Esophagus mucosa (tissue), 1 donor: ENCODE measurements around the gene RBFOX1. TPM values are rescaled to one million over a fixed set of nuclear protein-coding genes. Genes with fewer than 3 reads are reported as not detected.

Experiments
- ATAC-seq: fragments of 200-7000 bp; cut with Tn5 transposase; one replicate; pipeline ENCODE4 v1.9.1; 2020
- total RNA-seq: library from RNA; stranded (reverse); gene quantifications from one replicate; pipeline ENCODE4 v1.2.4, GENCODE V29; 2023
- donor health status: DM: yes; HTN: yes; CAD: no.

The RBFOX1 gene
- total RNA-seq, 1 donor from 2014 or later = not detected

DNA sequence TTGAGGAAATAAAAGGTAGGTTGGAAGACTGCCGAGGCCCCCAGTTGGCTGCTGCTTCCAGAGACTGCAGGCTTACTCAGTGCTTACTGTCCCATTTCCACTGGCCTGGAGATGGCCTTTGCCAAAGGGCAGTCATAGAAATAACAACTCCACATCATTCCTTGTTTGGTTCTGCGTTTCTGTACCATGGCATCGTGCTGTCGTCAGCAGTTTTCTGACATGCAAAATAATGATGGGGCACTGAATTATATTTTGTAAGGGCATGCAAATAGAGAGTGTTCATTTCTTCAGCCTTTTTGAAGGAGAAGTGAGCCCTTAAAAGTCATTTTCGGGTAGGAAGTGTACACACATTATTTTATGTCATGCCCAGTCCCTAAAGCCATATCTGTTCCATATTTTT, 88.9 kb downstream of the RBFOX1 start:
- ATAC-seq = no peak

DNA sequence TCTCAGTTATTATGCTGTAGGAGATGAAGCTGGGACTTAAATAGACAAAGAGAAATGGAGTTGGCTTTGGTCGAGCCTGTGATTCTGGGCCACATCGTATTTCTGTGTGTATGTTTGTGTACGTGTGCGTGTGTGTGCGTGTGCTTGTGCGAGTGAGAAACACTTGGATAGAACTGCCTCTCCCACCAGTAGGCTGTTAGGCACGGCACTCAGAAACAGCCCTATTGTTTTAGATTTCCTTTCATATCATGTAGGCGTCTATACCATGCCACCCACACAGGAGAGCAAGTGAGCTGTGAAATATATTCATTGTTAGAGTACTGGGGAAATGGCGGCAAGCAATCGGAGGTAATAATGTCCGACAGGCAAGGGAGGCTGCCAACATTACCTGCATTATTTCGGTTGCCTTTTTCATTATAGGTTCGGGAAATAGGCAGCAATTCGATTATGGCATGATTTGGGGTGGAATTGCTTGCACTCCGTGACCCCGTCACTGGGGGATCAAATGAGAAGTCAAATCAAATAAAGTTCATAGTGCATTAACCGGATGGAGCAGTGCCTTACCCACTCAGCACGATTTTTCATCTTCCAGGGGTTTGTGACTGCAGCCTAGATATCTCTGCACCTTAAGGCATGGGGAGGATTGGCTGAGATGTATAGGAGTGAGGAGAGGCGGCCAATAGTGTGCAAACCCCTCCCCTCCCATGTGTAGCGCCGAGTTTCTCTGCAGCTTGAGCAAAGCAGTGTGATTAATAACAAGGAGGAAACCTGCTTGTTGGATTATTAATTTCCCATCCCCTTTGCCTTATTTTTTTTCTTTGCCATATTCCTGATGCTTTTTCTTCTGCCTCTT, 89.6 kb downstream of the RBFOX1 start:
- no peak for ATAC-seq

DNA sequence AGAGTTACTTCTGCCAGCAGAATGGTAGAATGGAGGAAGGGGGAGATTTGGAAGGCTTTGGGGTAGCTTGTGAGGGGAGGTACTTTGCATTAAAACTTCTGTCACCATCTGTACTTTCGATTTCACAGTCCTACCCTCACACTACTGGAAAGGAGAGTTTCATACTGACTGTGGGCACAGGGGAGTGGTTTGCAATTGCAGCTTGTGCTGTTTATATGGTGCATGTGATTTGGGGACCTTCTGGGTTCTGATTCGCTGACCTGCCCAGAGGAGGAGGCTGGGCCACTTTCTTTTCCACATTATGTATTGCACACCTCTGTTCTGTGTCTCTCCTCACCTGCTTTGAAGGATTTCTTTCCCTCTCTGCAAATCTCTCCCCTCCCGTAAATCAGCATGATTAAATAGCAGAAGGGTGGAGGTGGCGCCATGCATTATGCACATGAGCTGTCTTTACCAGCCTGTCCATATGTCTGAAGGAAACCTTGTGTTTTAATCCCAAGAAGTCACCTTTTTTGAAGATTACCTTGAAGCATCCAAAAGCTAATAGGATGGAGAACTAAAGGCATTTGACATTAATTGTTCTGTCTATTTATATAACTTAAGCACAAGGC, 90.9 kb downstream of the RBFOX1 start:
- ATAC-seq = no peak

DNA sequence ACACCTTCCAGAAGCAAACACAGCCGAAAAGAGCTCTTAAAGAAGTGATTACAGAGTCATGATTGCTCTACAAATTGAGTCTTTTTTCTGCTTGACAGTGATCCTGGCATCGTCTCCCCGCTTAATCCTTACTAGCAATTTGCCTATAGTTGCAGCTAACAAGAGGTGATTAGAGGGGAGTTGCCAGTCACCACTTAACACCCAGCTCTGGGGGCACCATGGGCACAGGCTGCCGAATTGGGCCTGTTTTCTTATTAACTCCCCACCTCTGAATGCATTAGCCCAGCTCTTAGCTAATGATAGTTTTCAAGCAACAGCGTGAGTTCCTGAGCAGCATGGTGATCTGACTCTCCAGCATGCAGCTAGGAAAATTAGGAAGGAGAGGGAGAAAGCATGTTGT, 93.5 kb downstream of the RBFOX1 start:
- no peak for ATAC-seq

DNA sequence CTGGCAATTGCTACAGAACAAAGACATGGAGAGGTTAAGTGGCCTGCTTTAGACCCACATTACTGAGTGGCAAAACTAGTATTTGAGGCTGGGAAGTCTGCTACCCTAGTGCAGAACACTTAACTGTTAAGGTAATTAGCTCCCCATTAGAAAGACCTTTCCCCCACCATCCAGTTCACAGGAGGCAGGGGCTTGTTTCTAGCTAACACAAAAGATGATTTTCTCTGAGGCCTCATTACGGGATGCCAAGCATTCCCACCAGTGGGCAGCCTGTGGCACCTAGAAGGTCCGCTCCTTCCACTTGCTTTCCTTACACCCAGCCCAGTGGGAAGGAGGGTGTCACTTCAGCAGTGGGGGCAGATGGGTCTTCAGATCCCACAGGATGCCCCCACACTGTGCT, 99.1 kb downstream of the RBFOX1 start:
- ATAC-seq = no peak

DNA sequence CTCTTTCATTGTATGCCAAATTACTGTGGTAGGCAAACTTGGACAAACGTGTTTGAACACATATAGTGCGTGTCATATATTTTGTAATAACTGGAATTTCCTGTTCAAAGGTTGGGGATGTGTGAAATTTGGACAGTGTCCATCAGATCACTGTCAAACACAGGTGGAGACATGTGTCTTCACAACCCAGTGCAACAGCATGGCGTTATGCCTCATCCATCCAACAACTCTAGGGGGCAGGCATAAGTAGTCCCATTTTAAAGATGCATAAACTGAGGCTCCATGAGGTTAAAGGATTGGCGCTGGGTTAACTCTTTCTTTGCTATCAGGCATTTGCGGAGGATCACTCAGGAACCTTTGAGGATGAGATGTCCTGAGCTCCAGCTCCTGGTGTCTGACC, 103.7 kb downstream of the RBFOX1 start:
- peak; percentile 96 for ATAC-seq

DNA sequence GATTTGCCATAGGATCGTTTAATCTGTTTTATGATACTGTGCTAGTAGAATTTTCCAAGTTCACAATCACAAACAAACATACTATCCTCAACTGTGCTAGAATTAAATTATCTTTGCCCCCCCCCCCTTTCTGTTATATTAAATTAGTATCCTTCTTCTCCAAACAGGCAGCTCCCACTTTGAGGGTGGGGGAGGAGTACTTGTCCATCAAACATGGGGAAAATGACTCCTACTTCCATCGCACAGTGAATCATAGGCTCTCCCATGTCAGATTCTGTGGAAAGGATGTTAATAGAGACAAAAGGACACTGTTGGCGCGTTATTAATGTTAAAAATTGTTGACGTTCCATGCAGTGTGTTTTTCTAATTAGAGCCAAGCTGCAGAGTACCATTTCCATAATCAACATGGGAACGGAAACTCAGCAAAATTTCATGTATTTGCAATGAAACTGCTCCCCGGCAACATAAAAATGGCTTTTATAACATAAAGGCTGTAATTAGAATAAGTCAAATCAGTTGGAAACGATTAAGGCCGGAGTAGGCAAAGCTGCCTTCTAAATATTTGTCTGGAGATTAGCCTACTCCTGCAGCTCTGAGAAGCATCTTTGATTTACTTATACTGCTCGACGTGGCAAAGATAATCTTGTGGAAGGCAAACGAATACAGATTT, 104.6 kb downstream of the RBFOX1 start:
- no peak for ATAC-seq

DNA sequence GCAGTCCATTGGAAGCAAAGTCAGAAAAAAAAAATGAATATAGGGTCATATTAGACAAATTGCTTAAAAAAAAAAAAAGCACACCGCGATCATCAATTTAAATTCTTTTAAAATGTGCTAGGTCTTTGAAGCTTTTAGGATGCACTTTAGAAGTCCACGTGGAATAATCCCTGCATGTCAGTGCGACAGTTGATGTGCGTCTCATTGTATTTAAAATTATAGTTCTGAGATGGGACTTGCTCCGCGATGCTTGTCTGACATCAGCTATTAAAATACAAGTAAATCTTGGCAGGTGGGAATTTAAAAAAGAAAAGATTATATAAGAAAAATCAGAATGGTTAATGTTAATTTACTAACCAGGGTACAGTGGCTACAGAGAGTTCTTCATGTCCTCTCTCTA, 105.2 kb downstream of the RBFOX1 start:
- no peak for ATAC-seq

DNA sequence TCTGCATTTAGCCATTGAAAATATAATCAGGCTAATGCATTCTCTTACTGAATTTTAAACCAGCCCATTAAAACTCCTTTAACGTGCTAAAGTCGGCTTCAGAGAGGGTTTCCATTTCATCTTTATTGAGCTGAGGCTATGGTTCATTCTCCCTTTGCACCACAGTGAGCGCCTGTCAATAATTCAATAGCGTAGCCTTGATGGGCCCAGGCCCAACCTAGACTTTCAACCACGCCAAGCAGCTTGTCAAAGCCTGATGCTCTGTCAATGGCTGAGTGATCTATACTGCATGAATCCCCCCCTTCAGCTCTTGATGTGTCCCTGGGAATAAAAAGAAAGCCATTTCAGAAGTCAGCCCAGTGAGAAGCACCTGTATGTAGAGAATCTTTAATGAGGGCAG, 106.0 kb downstream of the RBFOX1 start:
- no peak for ATAC-seq

DNA sequence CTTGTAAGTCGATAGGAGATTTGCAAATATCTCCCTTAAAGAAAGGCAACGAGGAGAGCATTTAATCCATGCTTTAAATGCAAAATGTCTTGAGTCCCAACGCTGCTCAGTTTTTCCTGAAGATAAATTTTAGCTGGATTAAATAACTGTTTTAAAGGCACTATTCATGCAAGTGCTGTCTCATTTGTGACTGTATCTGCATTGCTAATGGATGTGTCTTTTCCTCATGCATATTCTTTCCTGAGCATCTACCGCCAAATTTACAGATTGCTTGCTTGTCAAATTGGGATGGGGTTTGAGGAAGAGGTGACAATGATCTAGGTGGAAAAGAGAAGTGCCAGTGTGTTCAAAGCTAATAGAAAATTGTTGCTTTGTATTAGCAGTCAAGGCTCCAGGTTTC, 106.9 kb downstream of the RBFOX1 start:
- ATAC-seq = no peak

DNA sequence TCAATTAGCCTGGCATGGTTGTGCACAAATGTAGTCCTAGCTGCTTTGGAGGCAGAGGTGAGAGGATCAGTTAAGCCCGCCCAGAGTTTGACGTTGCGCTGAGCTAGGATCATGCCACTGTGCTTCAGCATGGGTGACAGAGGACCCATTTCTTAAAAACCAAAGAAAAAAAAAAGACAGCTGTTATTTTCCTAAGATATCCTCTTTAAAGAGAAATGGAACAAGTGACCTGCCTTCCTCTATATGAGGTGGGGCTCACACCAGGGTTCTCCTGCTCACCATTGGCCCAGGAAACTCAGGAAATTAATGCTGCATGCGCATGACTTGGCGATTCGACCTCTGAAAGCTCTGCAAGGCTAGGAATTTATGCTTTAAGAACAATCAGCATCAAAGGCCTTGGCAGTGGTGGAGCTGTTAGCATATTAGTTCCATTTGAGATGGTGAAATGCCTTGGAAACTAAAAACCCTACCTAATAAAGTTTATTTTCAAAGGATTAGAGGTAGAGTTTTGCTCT, 108.3 kb downstream of the RBFOX1 start:
- no peak for ATAC-seq

DNA sequence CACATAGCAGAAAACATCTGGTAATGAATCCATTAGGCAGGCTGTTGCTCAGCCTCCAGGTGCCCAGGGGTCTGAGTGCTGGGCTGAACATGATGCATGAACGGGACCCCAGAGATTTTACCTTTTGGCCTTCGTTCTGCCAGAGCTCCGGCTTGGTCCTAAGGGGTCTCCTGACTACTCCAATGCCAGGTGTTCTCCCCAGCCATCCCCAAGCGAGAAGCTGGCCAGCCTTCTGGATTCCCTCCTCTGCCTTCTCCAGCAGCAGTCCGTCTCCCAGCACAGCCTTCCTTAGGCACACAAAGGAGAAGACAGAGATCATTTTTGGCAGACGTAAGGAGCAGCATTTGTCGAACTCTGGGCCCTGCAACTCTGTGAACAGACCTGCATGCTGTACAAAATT, 109.4 kb downstream of the RBFOX1 start:
- no peak for ATAC-seq

DNA sequence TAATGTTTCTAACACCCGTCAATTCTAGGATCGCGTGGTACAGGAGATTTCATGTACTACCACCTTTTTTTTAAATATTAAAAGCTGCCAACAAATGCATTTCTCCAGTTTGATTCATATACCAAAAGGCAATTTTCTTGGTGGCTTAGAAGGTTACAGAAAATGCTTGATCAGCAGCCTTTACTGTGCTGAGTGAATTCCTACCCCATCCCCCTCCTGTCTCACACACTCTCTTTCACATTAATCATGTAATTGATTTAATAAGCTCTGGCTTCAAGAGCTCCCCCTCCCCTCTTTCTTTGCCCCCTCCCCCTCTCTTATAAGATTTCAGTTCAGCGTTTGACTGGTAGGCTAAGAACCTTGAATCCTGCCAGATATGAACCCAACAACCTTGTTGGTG, 110.5 kb downstream of the RBFOX1 start:
- ATAC-seq = no peak

DNA sequence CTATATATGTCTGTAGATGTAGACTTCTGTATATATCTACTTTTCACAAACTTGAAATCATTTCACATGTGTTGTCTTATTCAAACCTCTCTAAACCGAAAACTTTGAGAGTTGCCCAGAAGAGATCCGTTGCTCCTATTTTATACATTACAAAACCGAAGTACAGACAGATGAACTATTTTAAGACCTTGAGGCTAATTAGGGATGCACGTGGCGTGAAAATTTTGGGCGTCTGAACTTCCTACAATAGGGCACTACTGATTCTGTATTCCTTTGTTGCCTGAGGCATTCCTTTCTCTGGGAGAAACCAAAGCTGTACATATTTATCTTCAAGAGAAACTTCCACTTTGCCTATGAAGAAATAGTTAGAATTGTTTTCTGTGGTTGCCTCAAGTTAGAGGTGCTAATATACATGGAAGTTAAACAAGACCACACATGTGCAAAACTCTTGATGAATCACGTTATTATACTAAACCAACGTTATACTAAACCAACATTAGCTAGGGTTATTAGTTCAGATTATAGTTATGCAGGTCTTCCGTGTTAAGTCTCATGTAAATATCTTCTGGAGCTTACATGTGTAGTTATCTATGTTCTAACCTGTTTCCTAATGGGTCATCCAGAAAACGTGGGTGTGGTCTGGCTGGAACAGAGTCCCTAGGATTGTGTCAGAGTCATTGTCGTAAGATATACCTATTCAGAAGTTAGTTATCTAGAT, 111.2 kb downstream of the RBFOX1 start:
- ATAC-seq = peak; percentile 98

DNA sequence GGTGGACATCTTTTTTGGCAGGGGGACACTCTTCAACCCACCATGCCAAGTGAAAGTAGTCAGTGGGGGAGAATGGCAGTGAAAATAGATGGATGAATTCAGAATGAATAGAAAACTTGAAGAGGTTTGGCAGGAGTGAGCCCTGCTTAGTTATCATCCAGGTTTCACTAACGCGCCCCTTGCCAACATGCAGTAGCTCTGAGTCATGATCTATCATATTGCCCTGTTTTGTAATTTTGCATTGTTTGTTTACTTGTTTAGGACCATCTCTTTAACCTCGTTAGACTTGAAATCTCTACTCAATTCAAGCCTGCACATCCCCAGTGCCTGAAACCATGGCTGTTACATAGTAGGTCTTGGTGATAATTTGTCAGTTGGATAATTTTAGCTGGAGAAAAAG, 116.7 kb downstream of the RBFOX1 start:
- no peak for ATAC-seq

DNA sequence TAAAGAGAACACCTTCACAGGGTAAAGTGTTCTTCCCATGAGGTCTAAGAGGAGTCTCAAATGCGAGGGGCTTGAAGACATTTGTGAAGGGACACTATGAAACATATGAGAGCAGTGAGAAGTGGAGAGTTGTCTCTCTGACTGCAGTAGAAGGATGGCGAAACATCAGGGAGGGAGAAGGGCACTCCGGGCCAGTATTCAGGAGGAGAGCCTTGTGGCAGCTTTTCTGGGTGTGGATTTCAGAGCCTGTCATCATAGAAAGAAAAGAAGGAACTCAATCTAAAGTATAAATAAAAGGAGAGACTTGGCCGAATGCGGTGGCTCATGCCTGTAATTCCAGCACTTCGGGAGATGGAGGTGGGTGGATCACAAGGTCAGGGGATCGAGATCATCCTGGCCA, 117.2 kb downstream of the RBFOX1 start:
- ATAC-seq = no peak

DNA sequence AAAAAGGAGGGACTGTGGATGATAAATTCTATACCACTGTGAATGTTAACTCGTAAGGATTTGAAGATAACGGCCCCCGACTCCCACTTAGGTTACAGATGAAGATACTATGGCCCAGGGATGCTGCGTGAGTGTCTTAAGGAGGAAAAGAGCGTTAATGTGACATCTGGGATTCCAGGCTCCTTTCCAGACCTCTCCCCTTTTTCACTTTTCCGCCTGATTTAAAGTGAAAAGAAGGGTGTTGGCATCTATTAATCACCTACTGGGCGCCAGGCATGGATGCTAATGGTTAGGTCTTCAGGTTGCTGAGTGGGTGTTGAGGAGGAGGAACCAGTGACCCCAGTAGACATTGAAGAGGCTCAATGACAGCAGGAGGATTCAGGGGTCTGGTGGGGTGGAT, 117.8 kb downstream of the RBFOX1 start:
- ATAC-seq = no peak

DNA sequence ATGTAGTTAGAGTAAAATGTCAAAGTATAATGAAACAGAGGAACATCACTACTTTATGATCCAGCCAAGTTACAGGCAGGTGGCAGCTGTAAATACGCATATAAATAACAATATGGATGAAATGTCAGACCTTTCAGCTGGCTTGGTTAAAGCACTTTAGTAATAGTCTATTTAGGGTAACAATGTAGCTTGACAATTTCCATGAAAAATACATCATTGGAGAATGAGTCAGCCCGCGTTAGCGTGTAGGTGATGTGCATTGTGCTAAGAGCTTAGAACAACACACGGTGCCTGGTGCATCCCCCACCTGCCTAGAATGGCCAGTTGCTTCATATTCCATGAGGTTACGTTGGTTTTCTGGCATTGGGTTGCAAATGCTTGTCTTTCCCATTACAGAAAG, 119.4 kb downstream of the RBFOX1 start:
- ATAC-seq = no peak

DNA sequence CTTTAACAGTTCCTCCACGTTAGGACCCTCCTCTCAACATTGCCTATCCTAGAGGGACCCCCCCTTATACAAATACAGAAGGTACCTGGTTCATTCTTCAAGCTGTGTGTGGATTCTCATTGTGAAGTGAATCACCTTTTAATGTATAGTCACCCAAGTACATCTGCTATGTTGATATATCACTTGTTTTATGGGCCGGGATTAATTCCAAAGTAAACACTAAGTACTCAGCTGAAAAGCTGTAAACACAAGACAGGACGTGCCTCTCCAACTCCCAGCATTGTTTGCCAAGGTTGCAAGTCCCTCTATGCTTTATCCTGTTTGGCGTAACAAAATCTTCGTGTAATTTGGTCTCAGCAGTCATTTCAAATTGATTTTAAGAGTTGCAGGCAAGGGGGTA, 123.6 kb downstream of the RBFOX1 start:
- peak; percentile 70 for ATAC-seq

DNA sequence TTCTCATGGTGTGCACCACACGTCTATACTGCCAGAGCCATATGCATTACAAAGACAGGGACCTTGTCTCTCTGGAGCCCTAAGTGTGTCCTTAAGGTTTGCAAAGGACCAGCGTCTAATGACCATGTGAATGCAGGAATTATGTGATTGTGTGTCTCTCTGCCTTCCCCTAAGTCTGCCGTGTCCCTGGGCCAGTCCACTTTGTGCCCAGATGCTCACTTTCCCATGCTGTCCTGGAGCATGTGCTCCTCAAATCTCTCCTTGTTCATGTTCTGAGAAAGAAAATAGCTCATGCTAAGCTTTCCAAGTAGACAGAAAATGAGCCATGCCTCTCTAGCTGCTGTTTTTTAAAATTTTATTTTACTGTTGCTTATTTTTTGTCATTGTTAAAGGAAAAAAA, 125.5 kb downstream of the RBFOX1 start:
- no peak for ATAC-seq

DNA sequence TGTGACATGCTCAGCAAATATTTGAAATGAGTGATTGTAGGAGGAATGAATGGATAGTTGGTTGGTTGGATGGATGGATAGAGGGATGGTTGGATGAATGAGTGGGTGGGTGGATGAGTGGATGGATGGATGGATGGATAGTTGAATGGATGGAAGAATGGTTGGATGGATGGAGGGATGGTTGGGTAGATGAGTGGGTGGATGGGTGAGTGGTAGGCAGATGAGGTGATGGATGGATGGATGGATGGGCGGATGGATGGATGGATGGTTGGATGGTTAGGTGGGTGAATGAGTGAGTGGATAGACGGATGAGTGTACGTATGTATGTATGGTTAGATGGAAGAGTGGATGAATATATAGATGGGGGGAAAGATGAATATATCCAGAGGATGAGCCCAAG, 137.7 kb downstream of the RBFOX1 start:
- no peak for ATAC-seq

DNA sequence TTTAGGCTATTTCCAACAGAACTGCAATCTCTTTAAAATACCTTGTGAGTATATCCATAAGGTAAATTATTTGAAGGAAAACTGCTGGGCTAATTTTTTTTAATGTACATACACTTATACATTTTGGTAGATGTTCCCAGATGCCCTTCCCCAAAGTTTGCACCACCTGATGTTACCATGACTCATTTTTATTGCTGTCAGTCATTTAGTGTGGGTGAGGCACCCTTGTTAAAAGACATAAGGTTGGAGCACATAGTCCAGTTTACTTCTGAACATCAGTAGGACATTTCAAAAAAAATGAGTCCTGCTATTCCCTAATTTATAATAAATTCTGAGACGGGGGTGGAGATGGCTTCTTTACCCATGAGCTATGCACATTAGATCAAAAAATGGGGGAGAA, 138.6 kb downstream of the RBFOX1 start:
- no peak for ATAC-seq

DNA sequence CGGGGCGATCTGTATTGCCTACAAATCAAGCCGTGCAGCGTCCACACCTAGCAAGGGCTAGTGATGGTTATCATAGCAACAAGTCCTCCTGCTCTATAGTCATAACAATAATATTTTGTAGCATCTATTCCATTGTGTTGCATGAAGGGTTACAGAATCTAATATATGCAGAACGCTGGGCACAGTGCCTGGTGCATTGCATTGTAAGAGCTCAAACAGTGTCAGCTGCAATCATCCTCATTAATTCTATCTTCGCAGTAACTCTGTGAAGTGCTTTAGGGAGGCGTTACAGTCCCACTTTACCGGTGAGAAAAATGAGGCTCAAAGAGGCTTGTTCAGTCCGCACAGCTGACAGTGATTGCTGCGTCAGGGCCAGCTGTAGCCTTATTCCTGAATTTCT, 149.4 kb downstream of the RBFOX1 start:
- no peak for ATAC-seq
